8988T (cell line): ENCODE results near the gene IL17REL.
"Not testable (repeated sequence)": the region's sequence is repeated elsewhere in the genome, so short reads cannot be mapped to it uniquely, and the experiment has no call there.

ENCODE experiments used
- DNase-seq: peaks from one replicate; pipeline ENCODE4 v3.0.0; 2011

IL17REL gene

DNA sequence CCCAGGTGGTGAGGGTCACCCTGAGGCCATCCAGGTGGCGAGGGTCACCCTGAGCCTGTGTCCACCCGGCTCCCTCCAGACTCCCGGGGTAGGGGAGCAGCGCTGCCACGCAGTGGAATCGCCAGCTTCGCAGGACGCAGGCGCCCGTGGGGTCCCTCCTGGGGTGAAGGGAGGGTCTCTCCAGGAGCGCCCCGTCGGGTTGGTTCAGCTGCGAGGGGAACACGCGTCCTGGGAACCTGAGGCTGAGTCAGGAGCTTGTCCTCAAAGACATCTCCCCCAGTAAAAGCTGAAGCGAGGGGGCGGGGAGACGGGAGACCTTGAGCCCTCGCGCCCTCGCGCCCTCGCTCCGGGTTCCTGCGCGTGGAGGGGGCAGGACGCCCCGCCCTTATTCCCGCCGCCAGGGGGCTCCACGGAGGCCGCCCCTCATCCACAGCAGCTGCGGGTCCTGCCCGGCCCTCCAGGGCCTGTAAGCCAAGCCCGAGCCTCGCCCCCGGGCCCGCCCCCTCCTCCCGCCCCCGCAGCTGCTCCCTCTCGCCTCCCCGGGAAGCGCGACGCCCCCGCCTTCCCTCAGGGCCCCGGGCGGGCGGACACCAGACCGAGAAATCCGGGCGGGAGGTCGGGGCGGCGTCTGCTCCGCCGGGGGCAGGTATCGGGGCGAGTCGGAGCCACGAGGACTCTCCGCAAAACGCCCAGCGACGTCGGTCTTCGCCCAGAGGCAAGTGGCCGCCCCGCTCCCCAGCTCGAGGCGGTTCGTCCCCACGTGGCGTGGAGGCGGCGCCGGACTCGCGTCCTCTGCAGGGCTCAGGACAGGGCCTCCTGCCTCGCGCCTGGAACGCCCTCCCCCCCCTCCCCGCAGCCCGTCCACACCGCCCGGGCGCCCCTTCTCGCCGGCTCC, 29.2 kb downstream of the IL17REL start:
- peak; percentile 6 for DNase-seq

DNA sequence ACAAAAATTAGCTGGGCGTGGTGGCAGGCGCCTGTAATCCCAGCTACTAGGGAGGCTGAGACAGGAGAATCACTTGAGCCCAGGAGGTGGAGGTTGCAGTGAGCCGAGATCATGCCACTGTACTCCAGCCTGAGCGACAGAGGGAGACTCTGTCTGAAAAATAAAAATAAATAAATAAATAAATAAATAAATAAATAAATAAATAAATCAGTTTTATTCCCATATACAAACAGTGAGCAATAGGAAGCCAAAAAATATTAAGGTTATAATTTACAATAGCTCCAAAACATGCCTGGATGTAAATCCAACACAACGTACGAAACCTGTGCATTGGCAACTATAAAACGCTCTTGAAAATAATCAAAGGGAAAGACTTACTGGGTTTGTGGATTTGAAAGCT, 30.8 kb downstream of the IL17REL start:
- DNase-seq: not testable (repeated sequence)

DNA sequence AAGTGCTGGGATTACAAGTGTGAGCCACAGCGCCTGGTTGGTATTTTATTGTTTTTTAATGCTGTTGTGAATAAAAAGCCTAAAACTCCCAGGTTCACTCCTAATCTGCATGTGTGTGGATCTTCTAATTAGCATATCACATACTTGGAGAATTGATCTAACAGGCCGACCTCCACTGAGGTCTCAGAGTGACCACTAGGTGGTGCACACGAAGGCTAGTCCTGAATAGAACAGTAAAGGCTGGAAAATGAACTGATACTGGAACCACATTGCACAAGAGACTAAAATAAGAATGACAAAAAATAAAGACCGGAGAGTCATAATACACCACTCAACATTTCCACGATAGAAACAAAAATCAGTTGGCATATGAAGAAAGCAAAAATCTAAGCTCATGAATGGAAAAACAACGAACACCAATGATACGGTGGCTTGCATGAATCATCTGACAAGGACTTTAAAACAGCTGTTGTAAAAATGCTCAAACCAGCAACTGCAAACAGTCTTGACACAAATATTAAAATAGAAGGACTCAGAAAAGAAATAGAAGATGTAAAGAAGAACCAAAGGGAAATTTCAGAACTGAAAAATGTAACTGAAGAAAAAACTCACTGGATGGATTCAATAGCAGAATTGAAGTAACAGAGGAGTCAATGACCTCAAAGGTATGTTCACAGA, 32.8 kb downstream of the IL17REL start:
- DNase-seq: peak; percentile 41

DNA sequence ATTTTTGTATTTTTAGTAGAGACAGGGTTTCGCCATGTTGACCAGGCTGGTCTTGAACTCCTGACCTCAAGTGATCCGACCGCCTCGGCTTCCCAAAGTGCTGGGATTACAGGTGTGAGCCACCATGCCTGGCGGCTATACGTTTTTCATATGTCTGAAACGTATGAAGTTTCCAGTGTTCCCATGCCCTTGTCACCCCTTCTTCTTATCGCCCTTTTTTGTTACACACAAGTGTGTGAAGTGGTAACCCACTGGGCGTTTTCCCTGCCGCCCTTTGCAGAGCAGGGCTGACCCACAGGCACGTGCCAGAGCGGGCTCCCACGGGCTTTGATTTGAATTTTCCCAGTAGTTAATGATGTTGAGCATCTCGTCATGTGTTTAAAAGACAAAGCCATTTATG, 35.0 kb downstream of the IL17REL start:
- no peak for DNase-seq

DNA sequence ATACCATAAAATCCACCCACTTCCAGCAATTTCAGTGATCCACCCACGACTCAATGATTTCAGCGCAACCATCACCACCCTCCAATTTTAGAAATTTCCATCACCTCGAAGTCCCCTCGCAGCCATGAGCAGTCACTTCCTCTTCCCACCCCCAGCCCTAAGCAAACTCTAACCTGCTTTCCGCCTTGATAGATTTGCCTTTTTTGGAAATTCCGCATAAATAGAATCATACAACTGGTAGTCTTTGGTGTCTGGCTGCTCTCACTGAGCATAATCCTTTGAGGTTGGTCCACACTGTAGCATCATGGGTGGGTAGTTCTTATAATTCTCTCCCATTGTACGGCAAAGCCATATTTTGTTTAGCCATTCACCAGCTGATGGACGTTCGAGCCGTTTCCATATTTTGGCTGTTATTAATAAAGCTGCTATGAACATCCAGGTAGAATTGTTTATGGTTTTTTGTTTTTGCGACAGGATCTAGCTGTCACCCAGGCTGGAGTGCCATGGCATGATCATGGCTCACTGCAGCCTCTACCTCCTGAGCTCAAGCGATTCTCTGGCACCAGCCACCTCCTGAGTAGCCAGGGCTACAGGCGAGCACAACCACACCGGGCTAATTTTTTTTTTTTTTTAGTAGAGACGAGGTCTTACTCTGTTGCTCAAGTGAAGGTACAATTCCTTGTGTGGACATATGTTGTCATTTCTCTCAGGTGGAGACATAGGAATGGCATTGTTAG, 36.0 kb downstream of the IL17REL start:
- DNase-seq: peak; percentile 2

DNA sequence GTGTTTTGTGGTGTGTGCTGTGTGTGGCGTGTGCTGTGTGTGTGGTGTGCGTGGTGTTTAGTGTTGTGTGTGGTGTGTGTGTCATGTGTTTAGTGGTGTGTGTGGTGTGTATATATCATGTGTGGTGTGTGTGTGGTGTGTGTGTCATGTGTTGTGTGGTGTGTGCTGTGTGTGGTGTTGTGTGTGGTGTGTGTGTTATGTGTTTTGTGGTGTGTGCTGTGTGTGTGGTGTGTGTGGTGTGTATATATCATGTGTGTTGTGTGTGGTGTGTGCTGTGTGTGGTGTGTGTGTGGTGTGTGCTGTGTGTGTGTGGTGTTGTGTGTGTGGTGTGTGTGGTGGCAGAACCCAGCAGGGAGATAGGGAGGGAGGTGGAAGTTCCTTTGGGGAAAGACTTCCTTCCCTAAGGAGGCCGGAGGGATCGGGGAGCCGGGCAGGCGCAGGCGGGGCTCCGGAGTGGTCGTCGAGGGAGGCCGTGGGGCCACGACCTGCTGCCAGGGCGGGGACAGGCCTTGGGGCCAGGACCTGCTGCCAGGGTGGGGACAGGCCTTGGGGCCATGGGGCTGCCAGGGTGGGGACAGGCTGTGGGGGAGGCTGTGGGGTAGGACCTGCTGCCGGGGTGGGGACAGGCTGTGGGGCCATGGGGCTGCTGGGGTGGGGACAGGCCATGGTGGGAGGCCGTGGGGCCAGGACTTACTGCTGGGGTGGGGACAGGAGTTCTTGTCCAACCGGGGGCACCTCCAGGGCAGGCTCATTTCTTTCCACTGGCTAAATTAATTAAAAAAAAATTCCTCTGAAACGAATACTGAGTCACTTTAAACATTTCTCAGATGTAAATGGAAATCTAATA, 36.8 kb downstream of the IL17REL start:
- DNase-seq: peak; percentile 6

DNA sequence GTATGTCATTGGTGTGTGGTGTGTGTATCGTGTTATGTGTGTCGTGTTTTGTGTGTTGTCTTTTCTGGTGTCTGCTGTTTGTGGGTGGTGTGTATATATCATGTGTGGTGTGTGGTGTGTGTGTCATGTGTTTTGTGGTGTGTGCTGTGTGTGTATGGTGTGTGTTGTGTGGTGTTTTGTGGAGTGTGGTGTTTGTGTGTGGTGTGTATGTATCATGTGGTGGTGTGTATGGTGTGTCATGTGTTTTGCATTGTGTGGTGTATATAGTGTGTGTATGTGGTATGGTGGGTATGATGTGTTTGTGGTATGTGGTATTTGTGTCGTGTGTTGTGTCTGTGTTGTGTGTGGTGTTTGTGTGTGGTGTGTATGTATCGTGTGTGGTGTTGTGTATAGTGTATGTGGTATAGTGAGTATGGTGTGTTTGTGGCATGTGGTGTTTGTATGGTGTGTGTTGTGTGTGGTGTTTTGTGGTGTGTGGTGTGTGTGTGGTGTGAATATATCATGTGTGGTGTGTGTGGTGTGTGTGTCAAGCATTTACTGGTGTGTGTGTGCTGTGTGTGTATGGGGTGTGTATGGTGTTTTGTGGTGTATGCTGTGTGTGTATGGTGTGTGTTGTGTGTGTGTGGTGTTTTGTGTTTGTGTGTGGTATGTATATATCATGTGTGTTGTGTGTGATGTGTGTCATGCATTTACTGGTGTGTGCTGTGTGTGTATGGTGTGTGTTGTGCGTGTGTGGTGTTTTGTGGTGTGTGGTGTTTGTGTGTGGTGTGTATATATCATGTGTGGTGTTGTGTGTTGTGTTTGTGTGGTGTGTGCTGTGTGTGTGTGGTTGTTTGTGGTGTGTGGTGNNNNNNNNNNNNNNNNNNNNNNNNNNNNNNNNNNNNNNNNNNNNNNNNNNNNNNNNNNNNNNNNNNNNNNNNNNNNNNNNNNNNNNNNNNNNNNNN, 39.3 kb downstream of the IL17REL start:
- DNase-seq: no peak

DNA sequence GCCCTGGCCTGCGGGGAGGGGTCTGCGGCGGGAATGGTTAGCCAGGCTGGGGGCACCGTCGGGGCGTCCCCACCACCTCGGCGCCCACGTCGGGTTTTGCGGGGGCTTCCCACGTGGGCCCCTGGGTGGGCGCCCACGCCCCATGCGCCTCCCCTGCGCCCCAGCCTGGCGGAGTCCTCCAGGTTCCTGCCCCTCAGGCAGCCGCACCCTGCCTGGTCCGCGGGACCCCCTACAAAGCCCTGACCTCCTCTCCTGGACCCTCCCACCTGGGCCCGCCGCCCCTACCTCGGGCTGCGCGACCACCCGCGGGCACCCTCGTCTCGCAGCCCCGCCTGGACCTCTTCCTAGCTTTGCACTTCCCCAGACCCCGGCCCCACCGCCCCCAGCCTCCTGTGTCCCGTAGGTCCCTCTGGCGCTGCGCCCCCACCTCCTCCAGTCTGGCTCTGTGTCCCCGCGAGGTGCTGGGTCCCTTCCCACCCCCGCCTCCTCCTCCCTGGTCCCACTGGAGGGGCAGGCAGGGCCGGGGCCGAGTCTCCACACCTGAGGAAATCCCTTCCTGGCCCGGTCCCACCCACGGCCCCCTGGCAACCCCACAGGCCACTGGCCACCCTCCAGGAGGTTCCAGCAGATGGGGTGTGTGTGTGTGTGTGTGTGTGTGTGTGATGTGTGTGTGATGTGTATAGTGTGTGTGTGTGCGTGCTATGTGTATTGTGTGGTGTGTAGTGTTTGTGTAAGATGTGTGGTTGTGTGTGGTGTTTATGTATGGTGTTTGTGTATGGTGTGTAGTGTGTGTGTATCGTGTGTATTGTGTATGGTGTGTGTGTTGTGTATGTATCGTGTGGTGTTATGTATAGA, 40.2 kb downstream of the IL17REL start:
- DNase-seq: no peak

DNA sequence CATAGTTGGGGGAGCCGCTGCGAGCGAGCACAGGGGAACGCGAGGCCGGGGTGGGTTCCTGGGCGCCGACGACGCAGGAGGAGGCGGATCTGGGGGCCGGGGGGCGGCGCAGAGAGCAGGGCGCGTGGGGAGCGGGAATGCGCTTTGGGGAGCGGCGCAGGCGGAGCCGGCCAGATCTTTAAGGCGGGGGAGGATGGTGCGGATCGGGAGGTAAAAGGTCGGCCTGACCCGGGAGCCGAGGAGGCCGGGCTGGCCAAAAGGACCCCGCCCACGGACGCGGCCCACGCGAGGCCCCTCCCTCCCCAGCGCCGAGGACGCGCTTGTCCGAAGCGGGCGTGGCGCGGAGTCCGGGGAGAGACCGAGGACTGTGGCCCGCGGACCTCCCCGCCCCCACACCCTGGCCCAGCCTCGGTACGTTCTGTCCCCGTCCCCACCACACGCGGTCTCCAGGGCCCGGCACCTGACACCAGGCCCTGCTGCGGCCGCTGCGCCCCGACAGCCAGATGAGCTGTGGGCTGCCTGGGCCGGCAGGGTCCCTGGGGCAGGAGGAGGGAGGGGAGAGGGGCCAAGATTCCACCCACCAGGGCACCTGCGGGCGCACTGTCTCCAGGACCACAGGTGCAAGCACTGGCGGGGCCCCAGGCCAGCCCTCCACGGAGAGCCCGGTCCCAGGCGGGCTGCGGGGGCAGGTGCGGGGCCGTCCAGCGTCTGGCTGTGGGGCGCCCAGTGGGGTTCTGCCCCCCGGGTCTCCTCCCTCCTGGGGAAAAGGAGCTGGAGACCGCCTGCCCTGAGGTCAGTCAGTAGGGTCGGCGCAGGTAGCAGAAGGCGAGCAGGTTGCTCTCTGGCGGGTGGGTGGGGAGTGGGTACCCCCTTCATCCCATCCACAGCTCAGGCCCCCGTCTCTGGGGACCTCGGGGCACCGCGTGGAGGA, 41.1 kb downstream of the IL17REL start:
- peak; percentile 21 for DNase-seq

DNA sequence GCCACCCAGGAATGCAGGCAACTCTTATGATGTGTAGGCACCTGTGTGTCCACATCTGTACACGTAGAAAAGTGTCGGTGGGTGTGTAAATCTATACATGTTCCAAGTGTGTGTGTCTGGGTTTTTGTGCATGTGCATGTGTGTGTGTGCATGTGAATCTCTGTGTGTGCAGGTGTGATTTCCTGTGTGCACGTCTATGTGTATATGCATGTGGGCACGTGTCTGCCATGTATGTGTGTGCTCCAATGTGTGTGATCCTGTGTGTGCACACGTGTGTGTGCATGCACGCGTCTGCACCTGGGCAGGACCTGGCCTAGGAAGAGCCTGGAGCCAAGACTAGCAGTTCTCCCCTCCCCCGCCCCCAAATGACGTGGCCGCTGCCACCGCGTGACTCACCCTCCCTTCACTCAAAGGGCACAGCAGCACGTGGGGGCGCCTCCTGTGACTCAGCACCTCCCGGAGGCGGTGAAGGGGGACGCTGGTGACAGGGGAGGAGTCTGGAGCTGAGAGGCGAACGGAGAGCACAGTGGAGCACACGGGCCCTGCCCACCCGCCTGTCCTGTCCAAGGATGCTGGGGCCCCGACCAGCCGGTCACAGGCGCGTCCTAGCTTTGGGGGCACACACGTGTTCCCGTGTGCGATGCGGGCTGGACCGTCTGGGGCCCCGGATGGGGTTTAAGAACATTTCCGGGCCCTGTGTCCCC, 41.9 kb downstream of the IL17REL start:
- DNase-seq: peak; percentile 84

DNA sequence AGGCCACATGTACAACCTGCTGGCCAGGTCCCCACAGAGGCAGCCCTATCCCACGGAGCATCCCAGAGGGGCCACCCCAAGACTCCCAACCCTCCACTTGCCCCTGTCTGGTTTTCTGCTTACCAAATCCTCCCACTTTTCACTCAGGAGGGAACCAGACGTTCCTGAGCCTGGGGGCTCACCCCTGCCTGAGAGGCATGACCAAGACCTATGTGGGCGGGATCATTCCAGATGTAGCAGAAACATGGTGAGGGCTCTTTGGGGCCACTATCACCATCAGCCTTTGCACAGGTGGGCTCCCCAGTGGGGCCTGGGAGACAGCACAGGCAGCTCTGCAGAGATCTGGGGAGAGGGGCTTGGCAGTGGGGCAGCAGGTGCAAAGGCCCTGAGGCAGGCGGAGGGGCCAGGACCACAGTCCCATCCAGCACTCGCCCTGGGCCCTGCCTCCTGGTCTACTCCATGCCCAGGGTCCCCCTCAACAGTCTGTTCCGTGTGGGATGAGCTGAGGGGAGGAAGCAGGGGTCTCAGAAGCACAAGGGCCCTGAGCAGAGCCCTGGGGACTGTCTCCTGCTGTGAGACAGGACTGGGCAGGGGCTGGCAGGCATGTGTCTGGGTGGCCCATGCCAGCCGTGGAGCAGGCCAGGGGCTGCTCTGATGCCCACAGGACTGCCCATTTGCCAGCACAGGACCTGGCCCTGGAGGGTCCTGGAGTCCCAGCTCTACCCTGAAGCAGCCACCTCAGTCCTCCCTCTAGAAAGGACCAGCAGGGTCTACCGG, 42.6 kb downstream of the IL17REL start:
- DNase-seq: peak; percentile 11

DNA sequence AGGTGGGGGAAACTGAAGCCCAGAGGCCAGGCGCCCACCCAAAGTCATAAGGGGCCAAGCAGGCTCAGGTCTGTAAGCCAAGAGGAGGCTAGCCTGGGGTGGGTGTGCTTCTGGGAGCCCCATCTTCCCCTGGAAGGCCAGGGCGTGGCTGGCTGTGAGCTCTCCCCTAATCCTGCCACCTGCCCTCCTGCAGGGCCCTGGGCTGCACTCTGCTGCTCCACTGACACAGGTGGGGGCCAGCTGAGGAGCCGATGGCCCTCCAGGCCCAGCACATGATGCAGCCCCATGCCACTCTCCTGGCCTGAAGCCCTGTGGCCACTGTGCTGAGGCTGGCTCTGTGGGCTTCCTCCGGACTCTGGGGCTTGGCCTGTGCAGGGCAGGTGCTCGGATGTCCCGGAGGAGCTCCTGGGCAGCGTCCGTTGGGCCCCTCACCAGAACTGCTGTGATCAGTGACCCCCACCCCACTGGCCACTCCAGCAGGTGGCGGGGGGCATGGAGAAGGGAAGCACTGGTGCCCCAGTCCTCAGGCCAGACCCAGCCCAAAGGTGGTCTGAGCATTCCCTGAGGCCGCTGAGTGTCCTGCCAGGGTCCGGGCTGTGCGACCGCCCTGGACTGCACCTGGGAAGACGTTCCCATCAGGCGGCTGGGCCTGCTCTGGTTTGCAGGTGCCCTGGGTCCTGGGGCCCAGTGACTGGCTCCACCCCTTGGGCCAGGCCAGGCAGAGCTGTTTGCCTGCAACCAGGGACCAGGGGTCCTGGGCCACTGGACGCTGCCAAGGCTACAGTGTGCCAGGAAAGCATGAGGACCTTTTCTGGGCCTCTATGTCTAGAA, 43.5 kb downstream of the IL17REL start:
- DNase-seq: peak; percentile 14

DNA sequence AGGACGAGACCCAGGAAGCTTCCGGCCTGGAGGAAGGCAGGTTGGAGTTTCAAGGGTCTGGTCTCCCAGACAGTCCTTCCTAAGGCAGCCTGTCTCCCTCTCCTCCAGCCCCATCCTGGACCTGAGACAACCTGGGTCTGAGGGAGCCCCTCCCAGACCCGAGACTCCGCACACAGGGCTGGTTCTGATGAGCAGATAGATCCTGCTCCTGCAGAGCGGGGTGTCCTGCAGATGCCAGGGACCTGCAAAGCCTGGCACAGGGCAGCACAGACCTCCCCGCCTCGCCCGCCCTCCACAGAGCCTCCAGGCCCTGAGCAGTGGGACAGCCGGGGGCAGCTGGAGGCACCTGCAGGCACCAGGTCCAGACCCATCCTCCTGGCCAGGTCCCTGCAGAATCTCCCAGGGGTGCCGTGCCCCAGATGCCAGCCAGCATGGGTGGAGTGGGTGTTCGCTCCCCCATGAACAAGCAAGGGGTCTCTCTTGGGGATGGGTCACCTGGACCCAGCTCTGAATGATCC, 44.2 kb downstream of the IL17REL start:
- DNase-seq: no peak

DNA sequence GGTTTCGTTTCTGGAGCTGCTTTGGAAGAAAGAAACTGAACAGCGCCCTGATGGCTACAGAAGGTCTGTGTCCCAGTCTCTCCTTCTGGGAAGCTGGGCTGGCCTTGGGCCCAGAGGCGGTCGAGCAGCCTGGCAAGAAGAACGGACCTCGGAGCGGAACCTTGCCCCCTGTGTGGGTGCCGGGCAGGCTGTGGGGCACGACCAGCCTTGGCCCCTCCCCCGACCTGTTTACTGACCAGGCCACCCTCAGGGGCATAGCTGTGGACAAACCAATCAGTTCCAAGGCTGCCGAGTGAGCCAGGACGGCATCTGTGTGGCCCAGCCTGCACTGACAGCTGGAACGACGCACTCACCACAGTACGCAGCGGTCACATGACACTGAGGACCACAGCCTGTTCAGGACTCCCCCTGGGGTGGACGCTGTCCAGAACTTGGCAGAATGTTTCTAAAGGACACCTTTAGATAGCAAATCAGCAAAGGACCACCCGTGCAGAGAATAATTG, 44.8 kb downstream of the IL17REL start:
- peak; percentile 7 for DNase-seq

DNA sequence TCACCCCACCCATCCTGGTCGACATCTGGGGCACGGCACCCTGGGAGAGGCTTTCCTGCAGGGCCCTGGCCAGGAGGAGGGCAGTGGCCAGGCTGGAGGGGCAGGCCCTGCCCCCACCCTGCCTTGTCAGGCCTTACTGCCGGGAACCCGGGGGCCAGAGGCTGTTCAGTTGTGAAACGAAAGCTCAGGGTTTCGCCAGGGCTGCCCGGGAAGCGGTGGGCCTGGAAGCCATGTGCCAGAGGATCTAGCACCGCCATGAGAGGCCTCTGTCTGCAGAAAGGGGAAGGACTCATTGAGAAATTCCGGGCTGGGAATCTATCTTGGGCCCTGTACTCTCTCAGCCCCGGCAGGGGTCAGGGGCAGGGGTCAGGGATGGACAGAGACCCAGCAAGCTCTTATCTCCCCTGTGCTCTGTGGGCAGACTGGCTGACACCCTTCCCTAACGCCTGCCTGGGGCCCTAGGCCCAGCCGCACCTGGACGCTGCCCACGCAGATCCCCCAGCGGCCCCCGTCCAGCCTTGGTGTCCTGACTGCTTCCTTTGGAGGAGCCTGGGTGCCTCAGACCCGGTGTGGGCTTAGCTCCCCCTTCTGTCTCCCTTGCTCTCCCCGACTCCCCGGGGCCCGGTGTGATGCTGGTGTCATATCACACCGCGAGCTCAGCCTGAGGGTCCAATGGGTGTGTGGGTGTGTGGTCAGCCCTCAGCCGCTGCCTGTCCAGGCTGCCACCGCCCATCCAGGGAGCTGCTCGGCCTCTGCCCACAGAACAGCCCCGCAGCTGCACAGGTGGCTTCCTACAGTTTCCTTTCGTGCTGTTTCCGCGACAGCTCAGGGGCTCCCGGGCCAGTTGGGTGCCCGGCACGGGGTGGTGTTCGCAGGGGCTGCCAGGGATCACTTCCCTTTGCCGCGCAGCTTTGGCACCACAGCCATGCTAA, 45.5 kb downstream of the IL17REL start:
- peak; percentile 10 for DNase-seq
